Measurements from ENCODE around the gene KIN.
"Not testable (repeated sequence)": the region's sequence is repeated elsewhere in the genome, so short reads cannot be mapped to it uniquely, and the experiment has no call there.

The KIN gene

DNA sequence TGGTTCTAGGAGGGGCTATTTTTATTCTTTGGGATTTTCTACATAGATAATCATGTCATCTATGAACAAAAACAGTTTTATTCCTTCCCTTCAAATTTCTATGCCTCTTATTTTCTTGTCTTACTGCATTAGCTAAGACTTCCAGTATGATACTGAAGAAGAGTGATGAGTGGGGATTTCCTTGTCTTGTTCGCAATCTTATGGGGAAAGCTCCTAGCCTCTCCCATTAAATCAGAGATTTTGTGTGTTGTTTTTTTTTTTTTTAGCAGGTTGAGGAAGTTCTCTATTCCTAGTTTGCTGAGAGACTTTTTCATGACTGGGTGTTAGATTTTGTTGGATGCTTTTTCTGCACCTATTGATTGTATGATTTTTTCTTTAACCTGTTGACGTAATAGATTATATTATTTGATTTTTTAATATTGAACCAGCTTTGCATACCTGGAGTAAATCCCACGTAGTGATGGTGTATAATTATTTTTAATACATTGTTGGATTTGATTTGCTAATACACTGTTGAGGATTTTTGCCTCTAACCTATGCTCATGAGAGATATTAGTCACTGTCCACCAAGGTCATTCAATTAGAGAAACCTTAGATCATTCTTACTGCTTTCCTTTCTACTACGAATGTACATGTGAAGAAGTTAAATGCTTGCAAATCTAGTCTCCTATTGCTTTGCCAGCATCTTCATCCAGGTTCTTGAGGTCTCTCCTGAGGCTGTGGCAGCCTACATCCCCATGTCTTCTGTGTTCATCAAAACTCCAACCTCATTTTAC is 6.6 kb upstream of the KIN start:
- DNase-seq, result no peak

- no peak for DNase-seq
These were observed 4.7 kb upstream of the KIN start for GRCh38 chr10:7792541-7792940.

DNA sequence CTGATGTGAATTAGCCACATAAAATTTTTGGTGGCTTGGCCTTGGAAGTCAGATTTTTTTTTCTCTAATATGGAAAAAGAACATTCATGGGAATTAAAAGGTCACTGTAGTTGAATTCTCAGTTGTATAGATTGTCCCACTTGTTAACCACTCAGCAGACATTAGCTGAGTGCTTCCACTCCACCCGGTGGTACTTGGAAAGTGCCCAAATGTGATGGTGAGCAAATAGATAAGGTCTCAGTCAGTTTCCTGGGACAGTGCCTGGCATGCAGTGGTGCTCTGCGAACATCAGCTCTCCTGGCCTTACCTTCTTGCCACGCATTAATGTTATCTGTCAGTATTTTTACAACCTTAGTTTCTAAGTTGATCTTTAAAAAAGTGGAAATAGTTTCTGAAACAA is 1.6 kb upstream of the KIN start:
- DNase-seq, result no peak

- no peak for DNase-seq
These were observed 970 bp upstream of the KIN start for GRCh38 chr10:7788639-7789286.

DNA sequence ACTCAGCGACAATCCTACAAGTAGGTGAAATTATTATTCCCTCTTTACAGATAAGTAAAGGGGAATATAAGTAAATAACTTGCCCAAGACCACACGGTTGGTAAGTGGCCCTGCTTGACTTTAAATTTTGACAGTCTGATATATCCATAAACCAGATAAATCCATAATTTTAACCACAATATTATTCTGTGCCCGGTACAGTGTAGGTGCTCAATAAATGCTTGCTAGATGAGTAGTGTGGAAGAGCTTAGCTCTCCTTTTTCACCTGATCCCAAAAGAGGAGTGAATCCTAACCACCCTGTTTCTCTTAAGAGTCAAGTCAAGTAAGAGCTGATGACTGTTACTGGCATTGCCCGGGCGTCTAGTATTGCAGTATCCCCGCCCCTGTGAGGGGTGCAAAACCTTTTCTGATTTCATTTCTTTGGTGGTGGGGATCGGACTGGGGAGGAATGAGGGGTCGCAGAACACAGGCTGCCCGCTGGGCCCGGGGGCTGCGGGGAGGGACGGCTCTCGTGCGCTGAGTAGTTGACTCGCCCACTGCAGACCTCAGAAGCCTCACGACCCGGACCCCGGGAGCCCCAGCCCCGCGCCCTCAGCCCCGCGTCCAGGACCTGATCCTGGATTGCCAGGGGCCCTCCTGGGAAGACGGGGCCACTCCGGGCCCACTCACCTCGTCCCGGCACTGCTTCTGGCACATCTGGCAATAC is 490 bp downstream of the KIN start:
- no peak for DNase-seq

DNA sequence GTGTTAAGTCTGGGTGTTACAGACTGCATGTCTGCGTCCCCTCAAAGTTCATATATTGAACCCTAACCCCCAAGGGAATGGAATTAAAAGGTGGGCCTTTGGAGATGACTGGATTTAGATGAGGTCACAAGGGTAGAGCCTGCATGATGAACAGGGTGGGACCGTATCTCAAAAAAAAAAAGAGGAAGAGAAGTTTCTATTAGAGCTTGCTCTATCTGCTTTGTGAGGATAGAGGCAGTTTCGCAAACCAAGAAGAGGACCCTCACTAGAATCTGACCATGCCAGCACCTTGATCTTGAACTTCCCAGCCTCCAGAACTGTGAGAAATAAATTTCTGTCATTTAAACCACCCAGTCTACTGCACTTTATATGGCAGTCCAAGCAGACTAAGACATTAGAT is 1.4 kb downstream of the KIN start:
- no peak for DNase-seq

DNA sequence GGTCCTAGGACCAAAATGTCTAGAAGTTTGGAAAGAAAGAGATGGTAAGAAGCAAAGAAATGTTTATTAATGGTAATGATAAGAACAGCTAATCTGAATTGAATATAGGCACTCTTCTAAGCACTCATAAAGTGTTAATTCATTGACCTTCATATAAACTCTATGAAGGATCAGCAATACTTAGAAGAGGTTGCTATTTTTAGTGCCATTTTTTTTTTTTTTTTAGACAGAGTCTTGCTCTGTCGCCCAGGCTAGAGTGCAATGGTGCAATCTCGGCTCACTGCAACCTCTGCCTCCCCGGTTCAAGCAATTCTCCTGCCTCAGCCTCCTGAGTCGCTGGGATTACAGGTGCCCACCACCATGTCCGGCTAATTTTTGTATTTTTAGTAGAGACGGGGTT is 5.6 kb downstream of the KIN start:
- DNase-seq, result not testable (repeated sequence)

- no peak for DNase-seq
These were observed 11.0 kb downstream of the KIN start for GRCh38 chr10:7776777-7777176.

DNA sequence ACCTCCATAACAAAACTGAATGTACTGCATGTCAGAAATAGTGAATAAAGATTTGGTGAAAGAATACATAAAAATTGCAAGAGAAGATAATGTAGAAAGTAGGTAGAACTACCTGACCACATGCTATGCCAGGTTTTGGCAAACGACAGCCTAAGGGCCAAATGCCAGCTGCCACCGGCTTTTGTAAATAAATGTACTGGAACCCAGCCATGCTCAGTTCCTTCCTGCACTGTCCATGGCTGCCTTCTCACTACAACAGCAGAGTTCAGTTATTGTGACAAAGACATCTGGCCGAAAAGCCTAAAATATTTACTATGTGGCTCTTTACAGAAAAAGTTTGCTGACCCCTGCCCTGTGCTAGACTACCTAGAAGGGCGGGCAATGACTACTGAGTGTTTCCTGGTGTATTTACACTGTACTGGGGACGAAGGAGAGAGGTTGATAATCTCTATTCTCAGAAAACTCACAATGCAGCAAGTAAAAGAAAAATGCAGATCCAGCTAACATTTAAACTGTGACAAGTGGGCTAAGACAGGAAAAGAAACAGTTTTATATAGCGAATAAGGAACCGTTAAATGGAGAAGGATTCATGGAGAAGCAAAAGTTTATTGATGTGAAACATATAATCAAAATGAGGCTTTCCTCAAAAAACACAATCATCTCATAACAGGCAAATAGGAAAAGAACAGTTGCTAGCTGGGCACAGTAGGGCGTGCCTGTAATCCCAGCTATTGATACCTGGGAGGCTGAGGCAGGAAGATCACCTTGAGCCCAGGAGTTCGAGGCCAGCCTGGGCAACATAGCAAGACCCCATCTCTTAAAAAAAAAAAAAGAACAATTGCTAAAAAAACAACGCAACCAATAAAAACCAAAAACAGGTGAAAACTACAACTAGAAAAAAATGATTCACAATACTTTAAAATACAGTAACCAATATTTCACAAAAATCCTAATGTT is 13.7 kb downstream of the KIN start:
- DNase-seq, result no peak

DNA sequence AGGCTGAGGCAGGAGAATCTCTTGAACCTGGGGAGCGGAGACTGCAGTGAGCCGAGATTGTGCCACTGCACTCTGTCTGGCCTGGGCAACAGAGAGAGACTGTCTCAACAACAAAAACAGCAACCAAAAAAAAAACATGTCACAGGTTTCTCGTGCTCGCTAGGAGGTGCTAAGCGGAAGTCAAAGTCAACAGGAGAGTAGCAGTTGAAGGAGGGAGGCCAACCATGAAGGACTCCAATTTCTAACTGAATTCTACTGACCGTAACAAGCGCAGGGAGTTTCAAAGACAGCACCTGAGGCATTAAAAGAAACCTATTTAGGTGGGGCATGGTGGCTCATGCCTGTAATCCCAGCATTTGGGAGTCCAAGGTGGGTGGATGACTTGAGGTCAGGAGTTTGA is 19.4 kb downstream of the KIN start:
- DNase-seq, result no peak

GRCh38 chr10:7767209-7767608 is 20.6 kb downstream of the KIN start:
- DNase-seq, result no peak

GRCh38 chr10:7766241-7766640 is 21.6 kb downstream of the KIN start:
- no peak for DNase-seq

DNA sequence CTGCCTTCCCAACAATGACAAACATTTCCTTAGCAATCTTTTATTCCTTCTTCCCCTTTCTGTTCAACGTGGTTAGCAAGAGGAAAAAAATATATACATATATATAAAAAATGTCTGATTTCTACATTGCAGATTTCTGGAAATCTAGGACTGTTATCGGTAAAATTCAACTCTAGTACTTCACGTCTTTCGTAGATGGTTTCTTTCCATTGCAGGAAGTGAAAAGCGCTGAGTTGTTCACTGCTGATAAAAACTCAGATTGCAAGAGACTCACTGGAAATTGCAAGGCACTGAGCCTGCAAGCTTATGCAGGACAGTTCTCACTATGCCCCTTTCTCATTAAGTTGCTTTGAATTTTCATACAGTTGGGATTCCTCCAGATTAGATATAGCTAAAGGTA is 23.9 kb downstream of the KIN start:
- DNase-seq, result no peak

DNA sequence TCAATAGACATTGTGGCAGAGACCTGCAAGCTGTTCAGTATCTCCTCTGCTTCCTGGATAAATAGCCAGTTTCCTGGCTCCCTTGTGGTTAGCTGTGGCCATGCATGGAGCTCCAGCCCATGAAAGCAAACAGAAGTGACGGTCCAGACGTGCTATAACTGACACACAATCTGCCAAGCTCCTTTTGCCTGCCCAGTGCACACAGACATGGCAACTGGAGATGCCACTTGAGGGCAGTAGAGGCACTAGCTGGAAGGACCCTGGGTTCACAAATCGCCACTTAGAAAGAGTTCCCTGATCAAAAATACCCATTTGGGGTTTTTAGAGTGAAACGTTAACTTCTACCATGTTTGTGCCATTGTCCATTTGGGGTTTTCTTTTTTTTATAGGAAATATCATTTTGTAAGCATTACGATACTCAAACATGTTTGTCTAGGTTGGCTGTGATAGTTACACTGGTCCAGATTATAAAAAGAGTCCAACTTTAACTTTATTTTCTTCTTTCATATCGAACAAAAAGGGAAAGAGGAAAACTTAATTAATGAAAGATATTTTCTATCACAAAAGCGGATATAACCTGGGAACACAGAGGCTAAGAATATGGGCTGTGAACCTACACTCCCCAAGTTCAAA is 31.3 kb downstream of the KIN start:
- DNase-seq, result no peak

DNA sequence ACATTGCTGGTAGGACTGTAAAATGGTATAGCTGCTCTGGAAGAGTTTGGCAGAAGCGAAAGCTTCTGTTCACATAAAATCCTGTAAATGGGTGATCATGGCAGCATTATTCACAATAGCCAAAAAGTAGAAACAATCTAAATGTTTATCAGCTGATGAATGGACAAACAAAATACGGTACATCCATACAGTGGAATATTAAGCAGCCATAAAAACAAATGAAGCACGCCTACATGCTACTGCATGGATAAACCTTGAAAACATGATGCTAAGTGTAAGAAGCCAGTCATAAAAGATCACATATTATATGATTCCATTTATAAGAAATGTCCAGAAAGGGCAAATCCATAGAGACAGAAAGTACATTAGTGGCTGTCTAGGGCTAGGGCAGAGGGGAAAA is 32.7 kb downstream of the KIN start:
- DNase-seq, result no peak

- no peak for DNase-seq
These were observed 35.5 kb downstream of the KIN start for GRCh38 chr10:7752251-7752650.

DNA sequence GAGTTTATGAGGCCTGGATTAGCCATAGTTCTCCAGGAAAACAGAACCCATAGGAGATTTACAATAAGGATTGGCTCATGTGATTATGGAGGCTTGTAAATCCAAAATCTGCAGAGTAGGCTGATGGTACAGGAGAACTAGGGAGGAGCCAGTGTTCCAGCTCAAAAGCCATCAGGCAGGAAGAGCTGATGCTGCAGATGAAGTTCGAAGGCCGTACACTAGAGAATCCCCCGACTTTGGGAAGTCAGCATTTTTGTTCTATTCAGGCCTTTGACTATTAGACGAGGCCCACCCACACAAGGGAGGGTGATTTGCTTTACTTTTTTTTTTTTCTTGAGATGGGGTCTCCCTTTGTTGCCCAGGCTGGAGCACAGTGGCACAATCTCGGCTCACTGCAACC is 37.6 kb downstream of the KIN start:
- no peak for DNase-seq

DNA sequence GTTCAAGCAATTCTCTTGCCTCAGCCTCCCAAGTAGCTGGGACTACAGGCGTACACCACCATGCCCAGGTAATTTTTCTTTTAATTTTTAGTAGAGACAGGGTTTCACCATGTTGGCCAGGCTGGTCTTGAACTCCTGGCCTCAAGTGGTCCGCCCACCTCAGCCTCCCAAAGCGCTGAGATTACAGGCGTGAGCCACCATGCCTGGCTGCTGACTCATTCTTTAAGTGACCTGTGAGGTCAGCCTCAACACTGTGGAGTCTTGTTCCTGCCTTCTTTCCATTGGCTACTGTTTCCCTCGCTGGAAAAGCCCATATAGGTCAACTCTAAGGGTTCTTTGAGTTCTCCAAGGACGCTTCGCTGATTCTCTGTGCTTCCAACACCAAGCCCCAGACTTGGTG is 39.2 kb downstream of the KIN start:
- not testable (repeated sequence) for DNase-seq

GRCh38 chr10:7744307-7744706 is 43.5 kb downstream of the KIN start:
- no peak for DNase-seq

GRCh38 chr10:7738536-7739407 is 49.0 kb downstream of the KIN start:
- DNase-seq, result no peak

DNA sequence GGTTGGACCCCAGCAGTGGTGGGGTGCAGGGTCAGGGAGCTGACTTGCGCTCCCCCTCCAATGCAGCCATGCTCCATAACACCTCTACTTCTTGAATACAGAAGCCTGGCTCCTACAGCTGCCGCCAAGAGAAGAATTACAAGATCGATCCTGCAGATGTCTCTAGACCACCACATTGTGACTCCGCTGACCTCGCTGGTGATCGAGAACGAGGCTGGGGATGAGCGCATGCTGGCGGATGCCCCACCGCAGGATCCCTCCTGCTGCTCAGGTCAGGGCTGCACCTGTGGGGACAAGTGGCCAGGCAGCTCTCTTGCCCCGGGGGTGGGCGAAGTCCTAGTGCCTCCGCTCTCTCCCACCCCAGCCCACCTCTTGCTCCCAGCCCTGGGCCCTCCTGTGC is 53.0 kb downstream of the KIN start:
- DNase-seq, result no peak
